Ramos (cell line): ENCODE measurements around the gene CLEC2L.

Experiments used
- in situ Hi-C: fragments of 300-500 bp; cut with MboI; formaldehyde crosslinking; loops from one replicate; pipeline ENCODE4 v1.14.3; 2022; ENCODE audit warnings: low sequenced_read_pairs; ENCODE audit not compliant: unreplicated experiment

The CLEC2L gene

DNA sequence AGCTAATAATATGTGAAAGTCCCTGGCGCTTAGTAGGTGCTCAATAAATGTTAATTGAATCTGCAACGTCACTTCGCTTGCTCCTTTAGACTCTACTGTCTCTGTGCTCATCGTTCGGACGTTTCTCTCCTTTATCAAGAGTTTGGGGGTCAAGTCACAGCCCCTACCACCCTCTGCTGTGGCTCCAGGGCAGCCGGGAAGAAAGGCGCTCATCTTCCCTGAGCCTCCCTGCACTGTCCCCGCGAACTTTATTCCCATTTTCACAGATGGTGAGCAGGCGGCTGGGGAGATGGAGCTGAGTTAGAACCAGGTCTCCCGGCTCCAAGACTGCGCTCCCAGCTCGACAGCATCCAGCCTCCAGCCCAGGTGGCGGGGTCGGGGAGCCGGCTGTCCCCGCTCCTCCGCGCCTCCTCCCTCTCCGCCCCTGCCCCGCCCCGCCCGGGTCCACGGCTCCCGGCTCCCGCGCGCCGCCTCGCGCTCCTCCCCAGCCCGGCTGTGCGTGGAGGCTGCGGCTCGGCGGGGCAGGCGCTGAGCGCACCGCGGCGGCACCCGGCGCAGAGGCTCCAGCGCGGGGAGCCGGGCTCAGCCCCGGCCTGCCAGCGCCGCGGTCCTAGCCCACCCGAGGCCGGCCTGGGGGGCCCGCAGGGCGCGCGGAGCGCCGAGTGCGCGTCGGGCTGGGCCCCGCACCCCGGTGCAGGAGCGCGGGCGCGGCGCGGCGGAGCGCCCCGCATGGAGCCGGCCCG, at the start of gene CLEC2L:
CLEC2L (plus strand) TSS at position 487 of the 743 bp plus-strand sequence; CDS start at position 730, 243 bp downstream.
- in situ Hi-C loops = no loop called here

DNA sequence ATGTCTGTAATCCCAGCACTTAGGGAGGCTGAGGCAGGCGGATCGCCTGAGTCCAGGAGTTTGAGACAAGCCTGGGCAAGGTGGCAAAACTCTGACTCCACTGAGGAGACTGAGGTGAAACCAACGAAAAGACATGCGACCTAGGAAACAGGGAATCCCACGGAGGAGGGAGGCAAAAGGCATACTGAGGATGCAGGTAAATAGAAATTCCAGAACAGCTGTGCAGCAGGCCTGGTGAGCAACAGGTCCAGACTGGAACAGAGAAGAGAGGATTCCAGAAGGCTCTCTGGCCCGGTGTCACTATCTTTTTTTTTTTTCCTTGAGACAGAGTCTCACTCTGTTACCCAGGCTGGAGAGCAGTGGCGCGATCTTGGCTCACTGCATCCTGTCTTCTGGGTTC, 47.3 kb upstream of the CLEC2L start:
- in situ Hi-C loops = no loop called here

DNA sequence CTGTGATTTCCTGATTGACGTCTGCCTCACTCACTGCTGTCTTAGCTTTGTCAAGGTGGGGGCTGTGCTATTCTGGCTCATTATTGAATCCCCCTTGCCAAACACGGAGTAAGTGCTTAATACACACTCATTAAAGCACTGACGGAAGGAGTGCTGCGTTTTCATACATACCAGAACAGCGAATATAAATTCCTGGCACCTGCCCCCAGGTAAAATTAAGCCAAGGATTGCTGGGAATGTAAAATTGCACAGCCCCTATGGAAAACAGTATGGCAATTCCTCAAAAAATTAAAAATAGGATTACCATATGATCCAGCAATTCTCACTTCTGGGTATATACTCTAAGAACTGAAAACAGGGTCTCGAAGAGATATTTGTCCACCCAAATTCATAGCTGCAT, 46.6 kb upstream of the CLEC2L start:
- in situ Hi-C loops = no loop called here

DNA sequence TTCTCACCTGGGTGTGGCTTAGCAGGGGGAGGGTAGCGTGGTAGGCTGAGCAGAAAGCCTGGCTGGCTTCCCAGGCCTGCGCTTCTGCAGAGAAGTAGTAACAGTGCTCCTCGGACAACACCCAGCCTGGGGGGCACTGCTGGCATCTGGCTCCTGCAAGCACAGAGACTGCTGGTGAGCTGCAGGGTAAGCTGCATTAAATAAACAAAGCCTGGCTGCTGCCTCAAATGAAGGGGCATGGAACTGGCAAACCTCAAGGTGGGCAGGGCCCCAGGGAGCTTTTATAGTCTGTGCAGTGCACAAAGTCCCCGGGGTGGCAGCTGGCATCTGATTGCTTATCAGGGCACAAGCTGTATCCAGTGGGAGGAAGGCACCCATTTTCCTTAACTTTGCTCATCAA, 43.9 kb upstream of the CLEC2L start:
- in situ Hi-C loops = no loop called here

DNA sequence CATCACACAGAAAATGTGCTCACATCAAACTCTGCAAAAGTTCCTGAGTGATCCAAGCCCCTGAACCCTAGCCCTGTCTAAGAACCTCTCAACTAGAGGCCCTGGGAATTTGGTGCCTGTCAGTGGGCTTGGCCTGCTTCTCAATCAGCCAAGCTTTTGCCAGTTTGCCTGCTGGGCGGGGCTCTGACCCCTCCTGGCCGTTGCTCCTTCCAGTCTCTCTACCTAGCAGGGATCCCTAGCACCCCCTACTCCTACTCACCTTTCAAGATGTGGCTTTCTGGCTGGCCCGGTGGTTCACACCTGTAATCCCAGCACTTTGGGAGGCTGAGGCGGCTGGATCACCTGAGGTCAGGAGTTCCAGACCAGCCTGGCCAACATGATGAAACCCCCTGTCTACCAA, 42.1 kb upstream of the CLEC2L start:
- in situ Hi-C loops = no loop called here

DNA sequence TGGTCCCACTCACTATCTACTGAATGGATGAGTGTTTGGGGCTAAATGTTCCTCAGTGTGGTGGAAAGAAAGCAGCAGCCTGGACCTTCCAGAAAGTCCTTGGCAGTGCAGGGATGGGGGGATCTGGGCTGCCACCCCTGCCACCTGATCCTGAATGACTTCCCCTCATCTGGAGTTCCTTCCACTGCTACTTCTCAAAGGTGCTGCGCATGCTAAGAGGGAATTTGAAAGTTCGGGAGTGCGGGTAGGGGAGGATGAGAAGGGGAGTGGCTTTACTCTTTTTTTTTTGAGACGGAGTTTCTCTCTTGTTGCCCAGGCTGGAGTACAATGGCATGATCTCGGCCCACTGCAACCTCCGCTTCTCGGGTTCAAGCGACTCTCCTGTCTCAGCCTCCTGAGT, 41.4 kb upstream of the CLEC2L start:
- in situ Hi-C loops = no loop called here

DNA sequence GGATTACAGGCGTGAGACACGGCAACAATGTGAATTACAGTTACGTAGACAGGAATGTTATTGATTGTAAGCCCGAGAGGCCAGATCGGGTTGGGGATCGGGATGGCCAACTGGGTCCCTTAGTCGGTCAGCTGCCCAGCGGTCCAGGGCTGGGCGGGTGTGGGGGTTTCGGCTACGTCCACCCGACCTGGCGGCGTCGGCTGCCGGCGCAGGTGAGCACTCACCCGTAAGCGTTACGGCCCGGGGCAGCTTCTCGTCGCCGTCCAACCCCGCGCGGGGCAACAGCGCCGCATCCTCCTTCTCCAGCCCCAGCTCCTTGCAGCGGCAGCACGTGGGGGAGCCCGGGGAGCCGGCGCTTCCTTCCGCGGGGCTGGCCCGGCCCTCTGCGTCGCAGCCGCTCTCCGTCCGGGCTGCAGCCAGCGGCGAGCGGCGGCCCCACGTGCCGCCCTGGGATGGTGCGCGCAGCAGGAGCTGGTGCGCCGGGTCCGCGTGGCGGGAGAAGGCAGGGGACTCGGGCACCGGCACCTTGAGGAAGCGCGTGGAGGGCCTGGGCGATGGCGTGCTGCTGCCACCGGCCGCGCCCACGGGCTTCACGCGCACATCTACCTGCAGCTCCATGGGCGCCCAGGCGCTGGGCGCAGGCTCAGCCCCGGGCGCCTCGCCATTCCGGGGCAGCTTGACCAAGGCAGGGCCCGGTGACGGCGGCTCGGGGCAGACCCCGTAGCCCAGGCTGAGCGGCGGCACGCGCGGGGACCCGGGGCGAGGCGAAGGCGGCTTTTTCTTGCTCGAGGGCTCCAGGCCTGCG, 40.6 kb upstream of the CLEC2L start:
- in situ Hi-C loops = no loop called here

DNA sequence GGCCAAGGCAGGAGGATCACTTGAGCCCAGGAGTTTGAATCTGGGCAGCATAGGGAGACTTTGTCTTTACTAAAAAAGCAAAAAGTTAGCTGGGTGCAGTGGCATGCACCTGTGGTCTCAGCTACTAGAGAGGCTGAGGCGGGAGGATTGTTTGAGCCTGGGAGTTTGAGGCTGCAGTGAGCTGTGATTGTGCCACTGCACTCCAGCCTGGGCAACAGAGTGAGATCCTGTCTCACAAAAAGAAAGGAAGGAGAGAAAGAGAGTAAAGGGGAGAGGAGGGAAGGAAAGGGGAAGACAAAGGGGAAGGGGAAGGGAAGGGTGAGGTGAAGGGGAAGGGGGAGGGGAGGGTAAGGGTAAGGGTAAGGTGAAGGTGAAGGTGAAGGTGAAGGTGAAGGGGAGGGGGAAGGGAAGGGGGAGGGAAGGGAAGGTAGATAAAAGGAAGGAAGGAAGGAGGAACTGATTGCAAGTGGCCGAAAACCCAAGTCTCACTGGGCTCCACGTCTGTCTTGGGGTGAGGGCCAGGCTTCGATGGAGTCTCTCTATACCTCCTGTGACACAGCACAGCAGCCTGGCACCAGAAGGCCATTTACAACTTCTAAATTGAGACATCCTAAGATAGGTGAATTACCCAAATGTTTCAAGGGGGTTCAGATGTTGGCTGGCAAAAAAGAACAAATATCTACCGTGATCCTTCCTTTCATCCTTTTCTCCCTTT, 36.0 kb upstream of the CLEC2L start:
- in situ Hi-C loops = no loop called here

DNA sequence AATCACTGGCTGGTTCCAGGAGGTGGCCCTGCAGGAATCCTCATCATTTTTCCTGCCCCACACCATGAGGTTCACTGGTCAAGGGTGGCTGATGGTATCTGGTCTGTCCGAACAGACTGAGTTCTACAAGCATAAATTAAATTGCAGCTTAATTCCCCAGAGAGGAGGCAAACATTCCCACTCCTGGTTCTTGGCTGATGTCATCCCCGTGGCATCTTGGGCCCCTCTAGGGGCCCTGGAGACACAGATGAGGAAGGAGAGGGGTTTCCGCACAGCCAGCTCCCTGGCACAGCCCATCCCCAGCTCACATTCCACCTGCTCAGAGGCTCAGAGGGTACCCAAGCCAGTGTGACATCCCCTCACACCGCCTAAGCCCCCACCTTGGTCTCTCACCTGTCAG, 34.7 kb upstream of the CLEC2L start:
- in situ Hi-C loops = no loop called here

DNA sequence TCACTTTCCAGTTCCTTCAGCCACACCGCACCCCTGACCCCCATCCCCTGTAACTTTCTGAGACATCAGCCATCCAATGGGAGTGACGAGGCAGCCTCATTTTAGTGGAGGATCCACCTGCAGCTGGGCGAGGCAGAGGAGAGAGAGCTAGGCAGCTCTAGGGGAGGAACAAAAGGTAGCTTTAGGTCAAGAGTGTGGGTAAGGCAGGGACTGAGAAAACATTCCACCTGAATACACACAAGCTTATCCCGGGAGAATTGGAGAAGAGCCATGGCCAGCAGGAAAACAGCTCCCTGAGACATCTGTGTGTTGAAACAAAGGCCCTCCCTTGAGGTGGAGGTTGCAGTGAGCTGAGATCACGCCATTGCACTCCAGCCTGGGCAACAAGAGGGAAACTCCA, 33.4 kb upstream of the CLEC2L start:
- in situ Hi-C loops = no loop called here

DNA sequence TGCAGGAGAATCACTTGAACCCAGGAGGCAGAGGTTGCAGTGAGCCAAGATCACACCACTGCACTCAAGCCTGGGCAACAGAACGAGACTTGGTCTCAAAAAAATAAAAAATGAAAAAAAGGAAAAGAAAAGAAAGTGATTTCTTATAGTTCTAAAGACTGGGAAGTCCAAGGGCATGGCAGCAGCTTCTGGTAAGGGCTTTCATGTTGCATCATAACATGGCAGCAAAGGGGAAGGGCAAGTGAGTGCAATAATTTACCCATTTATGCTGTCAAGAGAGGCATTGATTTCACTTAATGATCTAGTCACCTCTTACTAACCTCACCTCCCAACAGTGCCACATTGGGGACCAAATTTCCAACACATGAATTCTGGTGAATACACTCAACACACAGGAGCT, 31.2 kb upstream of the CLEC2L start:
- in situ Hi-C loops = no loop called here

DNA sequence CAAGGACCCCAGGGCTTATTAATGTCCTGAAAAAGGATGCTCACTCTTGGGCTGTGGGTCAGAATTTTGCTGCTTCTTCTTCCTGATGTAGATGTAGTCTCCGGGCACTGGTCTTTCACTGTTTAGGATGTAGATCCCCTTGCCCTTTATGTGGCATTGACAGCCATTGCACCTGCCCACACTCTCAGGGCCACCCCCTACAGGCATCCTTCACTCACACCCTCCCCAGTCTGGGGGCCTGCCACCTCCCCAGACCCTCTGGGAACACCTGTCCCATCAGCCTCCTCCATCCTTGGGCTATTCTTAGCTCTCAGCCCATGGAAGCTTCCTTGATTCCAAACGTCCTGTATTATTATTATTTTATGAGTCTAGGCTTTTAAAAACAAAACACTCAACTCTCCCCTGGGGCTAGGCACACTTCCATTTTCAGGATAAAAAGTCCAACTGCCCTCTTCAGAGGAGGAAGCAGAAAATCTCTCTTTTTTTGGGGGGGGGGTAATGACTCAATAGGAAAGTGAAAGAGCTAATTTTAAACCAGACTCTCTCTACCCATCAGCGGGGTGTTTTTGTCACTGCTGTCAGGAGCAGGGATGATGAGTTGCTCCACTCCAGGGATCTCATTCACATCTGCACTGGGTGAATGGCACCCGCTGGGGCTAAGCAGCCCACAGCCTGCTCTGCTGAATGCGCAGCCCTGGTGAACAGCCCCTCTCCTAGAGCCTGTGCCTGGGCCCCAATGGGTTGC, 28.5 kb upstream of the CLEC2L start:
- in situ Hi-C loops = no loop called here

DNA sequence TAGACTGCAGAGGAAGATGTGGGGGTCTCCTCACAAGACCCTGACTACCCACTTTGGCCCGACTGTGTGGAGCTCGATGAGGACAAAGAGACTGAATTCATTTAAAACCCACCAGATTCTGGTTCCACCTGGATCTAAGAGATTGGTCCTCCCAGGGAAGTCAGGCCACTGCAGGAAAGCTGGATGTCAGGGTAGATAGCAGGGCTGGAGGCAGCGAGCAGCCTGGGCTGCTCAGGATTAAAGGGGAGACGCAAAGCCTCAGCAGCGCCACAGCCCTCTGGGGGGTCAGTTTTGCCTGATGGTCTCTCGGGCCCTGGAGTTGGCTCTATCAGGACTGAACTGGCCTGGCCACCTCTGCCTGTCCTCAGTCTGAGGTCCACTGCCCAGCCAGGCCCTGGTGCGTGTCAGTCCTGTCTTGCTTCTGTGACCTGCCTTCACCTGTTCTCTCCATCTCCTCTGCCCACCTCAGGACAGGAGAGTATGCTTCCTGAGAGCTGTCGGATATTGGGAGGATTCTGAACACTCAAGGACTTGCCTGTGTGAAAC, 27.8 kb upstream of the CLEC2L start:
- in situ Hi-C loops = no loop called here

DNA sequence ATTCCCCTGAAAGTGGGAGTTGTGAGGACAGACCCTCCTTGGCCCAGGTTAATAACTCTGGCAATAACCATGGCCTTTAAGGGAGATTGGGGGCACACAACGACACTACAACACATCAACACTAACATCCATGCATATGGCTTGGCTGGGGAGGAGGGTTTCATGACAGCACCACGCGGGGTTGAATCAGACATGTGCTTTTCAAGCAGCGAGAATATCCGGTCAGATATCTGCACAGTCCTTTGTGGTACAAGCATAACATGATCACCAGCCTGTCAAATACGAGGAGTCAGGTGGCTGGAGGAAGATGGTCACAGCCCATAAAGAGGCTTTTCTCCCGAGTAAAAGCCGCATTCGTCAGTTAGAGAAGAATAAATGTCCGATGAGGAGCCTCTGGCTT, 27.0 kb upstream of the CLEC2L start:
- in situ Hi-C loops = no loop called here

DNA sequence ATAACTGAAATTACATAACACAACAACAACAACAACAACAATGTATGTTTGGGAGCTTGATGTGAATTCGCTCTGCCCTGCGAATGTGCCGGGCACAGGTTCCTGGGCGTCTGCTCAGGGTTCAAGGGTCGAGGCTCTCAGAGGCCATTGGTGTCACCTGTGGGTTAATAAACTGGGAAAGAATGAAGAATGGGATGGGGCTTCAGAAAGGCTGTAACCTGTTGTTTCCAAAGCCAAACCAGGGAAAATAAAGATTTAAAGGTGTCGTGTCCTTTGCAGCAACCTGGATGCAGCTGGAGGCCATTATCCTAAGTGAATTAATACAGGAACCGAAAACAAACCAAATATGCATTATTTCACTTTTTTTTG, 22.7 kb upstream of the CLEC2L start:
- in situ Hi-C loops = no loop called here

DNA sequence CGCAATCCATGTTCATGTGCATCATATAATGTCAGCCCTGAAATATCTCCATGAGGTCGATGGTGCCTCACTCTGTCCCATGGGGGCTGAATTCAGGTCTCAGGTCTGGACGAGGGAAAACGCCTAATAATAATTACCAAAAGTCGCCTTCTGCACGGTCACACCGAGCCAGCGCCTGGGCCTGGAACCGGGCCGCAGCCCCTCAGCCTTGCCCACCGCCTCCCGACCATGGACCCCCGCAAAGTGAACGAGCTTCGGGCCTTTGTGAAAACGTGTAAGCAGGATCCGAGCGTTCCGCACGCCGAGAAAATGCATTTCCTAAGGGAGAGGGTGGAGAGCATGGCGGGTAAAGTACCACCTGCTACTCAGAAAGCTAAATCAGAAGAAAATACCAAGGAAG, 21.3 kb upstream of the CLEC2L start:
- in situ Hi-C loops = no loop called here

DNA sequence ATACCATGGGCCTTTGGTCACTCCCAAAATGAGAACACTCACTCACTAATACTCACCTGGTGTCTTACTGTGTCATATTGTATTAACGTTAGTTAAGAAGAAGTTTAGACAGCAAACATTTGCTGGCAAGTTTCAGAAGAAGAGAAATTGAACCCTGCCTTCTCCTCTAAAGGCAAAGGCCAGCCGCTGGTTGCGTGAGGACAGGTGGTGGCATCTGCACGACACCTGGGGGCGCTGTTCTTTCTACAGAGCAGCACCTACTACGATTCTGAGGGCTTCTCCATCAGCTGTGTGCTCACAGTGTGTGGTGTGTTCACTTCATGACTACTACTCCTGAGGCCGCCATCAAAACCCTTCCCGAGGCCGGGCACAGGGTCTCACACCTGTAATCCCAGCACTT, 17.9 kb upstream of the CLEC2L start:
- in situ Hi-C loops = no loop called here

DNA sequence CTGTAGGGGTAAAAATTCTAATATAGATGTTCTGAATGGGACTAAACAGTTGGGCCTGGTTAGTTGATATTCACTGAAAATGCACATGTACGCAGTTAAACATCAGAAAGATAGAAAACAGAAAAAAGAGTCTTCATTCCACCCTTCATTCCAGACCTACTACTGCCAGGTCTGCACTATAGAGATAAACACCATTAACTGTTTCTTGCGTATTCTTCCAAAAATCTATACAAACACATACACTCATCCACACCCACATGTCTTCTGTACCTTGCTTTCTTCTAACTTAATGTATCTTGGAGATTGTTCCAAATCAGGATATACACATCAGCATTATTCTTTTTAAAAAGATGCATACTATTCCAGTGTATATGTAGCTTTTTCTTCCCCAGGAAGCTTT, 13.9 kb upstream of the CLEC2L start:
- in situ Hi-C loops = no loop called here

DNA sequence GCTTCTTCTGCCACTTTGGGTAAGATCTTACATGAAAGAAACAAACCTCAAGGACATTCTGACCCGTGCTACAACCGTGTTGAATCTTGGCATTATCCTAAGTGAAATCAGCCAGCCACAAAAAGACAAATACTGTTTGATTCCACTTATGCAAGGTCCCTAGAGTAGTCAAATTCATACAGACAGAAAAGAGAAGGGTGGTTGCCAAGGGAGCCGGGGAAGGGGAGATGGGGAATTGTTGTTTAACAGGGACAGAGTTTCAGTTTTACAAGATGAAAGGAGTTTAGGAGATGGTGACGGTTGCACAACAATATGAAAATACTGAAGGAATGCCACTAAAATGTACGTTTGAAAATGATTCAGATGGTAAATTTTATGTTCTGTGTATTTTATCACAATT, 12.2 kb upstream of the CLEC2L start:
- in situ Hi-C loops = no loop called here

DNA sequence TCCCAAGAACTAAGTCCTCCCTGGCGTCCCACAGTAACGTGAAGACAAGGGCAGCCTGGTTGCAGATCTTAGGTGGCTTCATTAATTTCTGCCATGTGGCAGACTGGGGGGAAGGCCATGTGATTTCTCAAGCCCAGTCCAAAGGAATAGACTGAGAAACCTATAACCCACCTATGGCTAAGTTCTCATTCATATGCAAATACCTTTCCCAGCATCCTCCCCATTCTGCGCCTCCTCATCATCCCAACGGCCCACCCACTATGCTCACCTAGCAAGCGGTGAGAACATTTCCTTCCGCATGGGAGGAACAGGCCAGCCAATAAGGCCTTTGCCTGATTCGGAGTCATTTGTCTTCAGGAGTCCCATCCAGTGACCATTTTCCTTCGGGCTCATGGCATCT, 8.2 kb upstream of the CLEC2L start:
- in situ Hi-C loops = no loop called here
